A172 (cell line): ENCODE data around the gene ALPG. TPM values are rescaled to one million over a fixed set of nuclear protein-coding genes. Genes with fewer than 3 reads are reported as not detected.
"Not testable (repeated sequence)": the region's sequence is repeated elsewhere in the genome, so short reads cannot be mapped to it uniquely, and the experiment has no call there.

Experiments
- DNase-seq: peaks from one replicate; pipeline ENCODE4 v3.0.0-alpha.2; 2015; ENCODE audit warnings: low spot score
- total RNA-seq: library from RNA; depleted of rRNA; stranded (reverse); fragments of >200 nt; shearing (Covaris generic); gene quantifications from 2 replicates; pipeline ENCODE4 v1.2.3, GENCODE V29; 2014

Gene ALPG
- total RNA-seq, 1 experiment from 2014 or later, result not detected

DNA sequence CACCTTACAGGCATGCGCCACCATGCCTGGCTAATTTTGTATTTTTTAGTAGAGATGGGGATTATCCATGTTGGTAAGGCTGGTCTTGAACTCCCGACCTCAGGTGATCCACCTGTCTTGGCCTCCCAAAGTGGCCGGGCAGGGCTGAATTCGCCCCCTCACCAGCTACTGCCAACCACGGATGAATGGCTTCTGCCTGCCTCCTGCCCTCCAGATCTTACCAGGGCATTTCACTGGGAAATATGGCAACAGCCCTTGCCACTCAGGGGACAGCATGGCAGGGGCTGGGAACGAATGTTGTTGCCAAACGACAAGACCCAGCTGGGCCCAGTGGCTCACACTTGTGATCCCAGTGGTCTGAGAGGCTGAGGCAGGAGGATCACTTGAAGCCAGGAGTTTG is 29.9 kb upstream of the ALPG start:
- DNase-seq, result no peak

DNA sequence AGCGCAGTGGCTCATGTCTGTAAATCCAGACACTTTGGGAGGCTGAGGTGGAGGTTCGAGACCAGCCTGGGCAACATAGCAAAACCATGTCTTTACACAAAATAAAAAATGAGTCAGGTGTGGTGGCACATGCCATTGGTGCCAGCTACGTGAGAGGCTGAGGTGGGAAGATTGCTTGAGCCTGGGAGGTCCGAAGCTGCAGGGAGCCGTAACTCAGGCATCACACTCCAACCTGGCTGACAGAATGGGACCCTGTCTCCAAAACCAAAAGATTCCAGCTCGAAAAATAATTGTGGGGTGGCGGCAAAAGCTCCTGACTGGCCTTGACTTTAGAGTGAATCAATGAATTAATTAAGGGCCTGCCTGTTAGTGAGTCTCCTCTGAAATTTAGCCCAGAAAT is 29.3 kb upstream of the ALPG start:
- no peak for DNase-seq

DNA sequence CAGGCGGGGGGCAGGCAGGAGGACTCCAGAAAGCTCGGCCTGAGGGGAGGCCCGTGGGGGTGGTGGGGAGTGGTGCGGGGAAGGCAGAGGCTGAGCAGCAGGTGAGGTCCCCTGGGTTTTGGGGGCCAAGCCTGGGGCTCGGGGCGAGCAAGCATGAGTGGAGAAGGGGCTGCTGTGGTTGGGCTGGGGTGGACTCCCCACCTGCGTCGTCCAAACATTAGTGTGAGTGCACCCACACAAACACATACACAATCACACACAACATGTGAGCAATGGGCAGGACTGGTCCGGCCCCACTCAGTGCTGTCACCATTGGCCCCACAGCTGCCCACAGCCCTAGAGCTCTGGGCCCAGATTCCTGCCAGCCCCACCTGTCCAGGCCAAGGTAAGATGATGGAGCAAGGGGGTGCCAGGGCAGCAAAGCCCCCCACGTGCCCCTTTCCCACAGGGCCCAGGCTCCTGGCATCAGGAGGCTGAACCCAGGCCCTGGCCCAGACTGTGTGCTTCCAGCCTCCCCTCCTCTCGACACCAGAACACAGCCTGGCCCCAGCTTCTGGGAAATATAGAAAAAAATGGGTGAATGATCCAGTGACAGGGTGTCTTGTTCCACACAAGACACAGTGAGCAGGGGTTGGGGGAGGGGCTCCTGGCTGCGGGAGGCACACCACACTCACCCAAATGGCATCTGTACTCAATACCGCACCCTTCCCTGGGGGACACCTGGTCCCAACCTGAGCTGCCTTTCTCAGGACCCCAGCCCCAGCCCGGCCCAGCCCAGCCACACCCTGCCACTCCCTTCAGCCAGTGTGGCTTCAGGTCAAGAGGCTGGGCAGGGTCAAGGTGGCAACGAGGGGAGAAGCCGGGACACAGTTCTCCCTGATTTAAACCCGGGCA is 28.6 kb upstream of the ALPG start:
- DNase-seq, result peak; percentile 20

DNA sequence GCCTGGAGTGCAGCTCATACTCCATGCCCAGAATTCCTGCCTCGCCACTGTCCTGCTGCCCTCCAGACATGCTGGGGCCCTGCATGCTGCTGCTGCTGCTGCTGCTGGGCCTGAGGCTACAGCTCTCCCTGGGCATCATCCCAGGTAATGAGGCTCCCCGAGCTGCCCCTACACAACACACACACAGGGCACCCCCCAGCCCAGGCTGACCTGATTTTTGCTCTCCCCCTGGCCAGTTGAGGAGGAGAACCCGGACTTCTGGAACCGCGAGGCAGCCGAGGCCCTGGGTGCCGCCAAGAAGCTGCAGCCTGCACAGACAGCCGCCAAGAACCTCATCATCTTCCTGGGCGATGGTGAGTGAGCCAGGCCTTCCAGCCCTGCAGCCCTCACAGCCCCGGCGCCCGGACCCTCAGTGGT is 27.9 kb upstream of the ALPG start, which contains the start of gene ALPP:
ALPP (plus strand) TSS at position 17 of the 417 bp plus-strand sequence; CDS start at position 69, 52 bp downstream.
- not testable (repeated sequence) for DNase-seq

DNA sequence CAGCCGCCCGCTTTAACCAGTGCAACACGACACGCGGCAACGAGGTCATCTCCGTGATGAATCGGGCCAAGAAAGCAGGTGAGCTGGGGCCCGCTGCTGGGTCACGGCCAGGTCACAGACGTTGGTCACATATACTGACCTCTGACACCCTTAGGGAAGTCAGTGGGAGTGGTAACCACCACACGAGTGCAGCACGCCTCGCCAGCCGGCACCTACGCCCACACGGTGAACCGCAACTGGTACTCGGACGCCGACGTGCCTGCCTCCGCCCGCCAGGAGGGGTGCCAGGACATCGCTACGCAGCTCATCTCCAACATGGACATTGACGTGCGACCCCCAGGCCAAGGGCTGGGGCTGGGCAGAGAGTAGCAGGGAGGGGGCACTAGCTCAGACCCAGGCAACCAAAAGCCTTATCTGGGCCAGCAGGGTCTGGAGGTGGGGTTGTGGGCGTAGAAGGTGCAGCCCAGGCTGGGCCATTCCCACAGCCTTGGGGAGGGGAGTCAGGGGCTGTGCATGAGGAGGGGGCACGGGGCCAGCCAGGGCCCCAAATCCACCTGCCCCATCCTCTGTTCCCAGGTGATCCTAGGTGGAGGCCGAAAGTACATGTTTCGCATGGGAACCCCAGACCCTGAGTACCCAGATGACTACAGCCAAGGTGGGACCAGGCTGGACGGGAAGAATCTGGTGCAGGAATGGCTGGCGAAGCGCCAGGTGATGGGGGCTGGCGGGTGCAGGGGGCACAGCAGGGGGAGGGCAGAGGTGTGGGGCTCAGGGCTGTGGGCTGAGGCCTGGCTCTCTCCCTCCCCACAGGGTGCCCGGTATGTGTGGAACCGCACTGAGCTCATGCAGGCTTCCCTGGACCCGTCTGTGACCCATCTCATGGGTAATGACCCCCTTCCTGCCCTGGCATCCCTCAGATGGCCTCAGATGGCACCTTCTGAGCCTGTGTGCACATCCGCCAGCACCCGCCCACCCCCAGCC is 26.7 kb upstream of the ALPG start:
- DNase-seq, result not testable (repeated sequence)

DNA sequence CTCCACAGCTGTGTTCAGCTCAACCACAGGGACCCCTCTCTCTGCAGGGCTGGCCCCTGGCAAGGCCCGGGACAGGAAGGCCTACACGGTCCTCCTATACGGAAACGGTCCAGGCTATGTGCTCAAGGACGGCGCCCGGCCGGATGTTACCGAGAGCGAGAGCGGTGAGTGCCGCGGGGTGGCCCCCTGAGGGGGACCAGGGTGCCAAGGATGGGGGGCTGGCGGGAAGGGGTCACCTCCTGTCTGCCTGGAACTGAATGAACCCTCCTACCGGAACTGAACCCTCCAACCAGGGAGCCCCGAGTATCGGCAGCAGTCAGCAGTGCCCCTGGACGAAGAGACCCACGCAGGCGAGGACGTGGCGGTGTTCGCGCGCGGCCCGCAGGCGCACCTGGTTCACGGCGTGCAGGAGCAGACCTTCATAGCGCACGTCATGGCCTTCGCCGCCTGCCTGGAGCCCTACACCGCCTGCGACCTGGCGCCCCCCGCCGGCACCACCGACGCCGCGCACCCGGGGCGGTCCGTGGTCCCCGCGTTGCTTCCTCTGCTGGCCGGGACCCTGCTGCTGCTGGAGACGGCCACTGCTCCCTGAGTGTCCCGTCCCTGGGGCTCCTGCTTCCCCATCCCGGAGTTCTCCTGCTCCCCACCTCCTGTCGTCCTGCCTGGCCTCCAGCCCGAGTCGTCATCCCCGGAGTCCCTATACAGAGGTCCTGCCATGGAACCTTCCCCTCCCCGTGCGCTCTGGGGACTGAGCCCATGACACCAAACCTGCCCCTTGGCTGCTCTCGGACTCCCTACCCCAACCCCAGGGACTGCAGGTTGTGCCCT is 25.2 kb upstream of the ALPG start:
- DNase-seq, result not testable (repeated sequence)

DNA sequence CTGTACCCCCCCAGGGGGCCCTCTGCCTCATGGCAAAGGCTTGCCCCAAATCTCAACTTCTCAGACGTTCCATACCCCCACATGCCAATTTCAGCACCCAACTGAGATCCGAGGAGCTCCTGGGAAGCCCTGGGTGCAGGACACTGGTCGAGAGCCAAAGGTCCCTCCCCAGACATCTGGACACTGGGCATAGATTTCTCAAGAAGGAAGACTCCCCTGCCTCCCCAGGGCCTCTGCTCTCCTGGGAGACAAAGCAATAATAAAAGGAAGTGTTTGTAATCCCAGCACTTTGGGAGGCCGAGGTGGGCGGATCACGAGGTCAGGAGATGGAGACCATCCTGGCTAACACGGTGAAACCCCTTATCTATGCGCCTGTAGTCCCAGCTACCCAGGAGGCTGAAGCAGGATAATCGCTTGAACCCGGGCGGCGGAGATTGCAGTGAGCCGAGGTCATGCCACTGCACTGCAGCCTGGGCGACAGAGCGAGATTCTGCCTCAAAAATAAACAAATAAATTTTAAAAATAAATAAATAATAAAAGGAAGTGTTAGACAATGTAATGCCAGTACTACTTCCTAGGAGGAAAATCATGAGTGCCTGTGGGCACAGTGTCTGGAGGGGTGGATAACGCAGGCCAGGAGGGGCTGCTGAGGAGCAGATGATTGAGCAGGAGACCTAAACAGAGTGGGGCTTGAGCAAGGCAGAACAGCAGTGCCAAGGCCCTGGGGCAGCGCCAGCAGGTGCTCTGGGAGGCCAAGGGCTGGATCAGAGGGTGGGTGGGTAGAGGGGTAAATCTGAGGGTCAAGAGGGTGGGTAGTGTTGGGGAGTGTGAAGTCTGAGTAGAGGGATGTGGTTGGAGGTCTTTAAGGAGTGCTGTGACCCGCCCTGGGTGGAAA is 24.1 kb upstream of the ALPG start:
- DNase-seq, result no peak

DNA sequence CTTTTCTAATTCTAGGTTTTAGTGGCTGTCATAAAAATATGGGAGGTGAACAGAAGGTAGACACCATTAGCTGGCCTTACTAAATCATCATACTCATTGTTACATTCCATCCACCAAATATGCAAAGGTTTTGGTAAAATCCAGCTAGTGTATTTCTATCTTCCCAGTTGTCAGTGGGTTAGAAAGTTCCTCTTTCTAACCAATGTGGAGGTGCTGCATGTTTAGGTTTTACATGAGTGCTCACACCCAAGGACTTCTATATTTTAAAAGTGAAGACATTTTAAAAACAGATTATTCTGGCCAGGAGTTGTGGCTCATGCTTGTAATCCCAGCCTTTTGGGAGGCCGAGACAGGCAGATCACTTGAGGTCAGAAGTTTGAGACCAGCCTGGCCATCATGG is 22.2 kb upstream of the ALPG start:
- DNase-seq, result no peak

DNA sequence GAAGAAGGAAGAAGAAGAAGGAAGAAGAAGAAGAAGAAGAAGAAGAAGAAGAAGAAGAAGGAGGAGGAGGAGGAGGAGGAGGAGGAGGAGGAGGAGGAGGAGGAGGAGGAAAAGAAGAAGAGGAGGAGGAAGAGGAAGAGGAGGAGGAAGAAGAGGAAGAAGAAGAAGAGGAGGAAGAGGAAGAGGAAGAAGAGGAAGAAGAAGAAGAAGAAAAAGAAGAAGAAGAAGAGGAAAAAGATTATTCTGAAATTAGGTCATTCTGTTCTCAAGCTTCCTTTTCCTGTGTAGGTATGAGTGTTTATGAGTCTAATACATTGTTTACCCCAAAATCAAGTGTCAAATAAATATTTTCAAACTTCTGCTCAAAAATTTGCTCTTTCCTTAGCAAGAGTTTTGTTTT is 21.6 kb upstream of the ALPG start:
- DNase-seq, result not testable (repeated sequence)

DNA sequence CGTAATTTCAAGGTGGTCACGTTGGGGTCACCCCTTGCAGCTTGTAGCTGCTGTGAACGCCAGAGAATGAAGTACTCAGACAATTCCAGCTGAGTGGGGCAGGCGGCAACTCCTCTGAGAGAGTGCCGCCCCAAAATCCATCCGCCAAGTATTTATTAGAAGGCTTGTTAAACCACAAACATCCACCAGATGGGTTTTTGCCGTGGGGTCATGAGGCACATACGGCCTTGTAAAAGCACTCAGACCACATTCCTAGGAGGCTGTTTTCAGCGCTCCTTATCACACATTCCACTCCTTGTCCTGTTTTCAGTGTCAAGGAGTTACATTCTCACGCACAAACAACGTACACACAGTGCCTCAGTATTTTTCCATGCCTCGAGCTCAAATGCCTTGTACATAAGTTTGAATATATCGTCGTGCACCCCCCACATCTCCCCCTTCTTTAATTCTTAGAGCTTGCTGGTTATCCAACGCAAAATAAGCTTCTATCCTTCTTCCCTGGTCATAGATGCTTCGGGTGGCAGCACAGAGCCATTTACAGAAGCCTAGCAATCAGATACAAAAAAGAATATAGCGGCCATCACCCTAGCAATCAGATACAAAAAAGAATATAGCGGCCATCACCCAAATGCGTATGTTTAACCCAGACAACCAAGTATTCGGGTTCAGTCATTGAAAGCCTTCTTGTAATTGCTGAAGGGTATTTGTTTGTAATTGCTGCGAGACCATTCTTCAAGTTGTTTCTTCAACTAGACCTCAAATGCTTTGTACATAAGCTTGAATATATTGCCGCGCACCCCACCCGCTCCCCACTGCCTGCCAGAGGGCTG is 20.8 kb upstream of the ALPG start:
- peak; percentile 91 for DNase-seq

DNA sequence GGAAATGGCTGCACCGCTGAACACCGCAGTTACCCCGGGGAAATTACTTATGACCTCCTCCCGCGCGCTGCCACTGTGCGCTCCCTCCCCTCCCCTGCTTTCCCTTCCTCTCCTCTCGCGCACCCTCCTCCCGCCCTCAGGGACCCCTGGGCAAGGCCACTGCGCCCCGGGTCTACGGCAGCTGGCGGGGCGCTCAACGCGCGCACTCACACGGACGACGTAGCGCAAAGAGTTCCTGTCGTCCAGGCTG is 20.2 kb upstream of the ALPG start:
- no peak for DNase-seq

DNA sequence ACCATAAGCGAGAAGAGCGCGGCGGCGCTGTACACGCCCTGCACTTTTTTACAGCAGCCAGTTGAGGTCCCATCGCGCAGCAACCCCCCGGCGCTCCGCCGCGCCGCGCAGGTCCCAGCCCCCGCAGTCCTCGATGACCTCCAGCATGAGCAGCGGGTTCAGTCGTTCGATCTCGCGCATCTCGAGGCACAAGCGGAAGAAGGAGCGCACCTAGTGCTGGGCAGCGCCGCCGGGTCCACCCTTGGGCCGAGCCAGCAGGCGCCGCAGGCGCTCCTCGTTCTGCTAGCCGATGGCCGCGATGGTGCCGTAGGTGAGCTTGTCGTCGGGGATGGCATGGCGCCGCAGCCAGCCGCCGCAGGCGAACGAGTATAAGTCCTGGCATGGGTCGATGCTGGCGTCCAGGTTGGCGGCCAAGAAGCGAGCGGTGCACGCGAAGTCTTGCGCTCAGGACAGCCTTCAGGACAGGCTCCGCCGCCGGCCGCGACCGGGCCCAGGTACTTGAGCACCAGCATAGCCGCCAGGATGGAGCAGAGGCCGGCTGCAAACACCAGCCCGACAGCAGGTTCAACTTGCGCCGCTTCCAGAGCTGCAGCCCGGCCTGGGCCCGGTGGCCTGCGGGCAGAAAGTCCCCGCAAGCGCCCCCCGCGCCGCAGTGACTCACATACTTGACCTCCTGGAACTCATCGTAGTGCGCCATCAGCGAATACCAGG is 19.7 kb upstream of the ALPG start:
- DNase-seq, result no peak

DNA sequence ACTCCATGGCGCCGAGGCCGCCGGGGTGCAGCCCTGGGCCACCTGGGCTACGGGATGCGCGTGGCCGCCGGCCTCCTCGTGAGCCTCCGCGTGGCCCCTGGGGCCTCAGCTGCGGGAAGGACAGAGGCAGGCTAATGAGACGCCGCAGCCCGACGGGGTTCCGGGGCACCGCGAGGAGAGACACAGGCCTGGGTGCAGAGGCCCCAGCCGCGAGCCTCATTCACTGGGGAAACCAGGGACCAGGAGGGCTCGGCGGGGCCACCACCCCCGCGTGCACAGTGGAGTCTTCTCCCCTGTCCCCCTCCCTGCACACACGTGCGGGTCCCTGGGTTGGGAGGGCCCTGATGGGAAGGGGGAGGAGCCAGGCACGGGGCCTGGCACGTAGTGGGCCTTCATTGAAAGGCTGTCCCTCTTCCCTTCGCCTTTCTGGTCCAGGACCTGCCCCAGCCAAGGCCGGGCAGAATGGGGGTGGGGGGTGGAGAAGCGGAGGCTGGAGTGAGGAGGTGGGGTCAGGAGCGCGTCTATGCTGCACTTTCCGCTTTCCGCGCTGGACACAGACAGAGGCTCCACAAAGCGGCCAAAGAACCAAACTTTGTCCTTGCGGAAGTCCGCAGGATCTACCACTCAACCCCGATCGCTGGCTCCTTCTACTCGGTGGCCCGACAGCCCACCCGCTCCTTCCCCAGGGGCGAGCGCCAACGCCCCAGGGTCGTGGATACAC is 19.0 kb upstream of the ALPG start:
- no peak for DNase-seq

DNA sequence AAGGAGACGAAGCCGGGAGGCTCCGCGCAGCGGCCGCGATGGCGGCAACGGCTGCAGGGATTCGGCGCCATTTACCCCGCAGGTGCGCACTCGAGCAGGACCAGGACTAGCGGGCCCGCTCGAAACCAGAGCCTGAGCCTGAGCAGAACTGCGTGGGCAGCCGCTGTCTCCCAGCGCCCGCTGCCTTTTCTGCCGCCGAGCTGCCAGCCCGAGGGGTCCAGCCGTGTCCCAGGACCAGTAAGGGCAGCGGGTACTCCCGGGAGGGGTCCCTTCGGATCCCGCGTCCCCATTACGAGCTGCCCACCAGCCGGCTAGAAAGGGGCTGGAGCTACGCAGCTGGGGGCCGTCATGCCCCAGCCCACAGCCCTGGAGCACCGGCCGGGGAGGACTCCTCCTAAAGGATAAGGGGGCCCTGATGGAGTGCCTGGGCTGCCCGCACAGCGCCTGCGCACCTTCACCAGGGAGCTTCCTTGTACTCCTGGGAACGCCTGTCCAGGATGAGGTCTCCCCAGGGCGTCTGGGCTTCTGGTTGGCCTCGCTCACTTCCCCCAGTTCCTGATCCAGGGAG is 18.2 kb upstream of the ALPG start:
- no peak for DNase-seq

DNA sequence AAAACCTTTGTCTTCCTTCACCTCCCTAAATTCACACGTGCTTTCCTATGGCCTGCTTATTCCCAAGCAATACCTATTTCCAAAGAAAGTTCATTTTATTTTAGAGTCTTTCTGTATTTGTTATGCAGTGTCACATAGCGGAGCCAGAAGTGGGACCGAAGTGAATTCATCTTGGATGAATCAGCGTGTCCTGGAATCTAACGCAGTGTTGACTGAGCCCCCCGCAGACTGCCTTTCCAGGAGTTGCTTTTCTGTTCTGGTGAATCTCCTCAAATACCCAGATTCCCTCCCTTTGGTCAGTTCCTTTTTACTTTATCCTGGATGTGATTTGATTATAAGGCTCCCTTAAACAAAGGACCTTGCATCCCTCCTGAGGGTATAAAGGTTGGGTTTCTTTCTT is 17.3 kb upstream of the ALPG start:
- DNase-seq, result peak; percentile 73

DNA sequence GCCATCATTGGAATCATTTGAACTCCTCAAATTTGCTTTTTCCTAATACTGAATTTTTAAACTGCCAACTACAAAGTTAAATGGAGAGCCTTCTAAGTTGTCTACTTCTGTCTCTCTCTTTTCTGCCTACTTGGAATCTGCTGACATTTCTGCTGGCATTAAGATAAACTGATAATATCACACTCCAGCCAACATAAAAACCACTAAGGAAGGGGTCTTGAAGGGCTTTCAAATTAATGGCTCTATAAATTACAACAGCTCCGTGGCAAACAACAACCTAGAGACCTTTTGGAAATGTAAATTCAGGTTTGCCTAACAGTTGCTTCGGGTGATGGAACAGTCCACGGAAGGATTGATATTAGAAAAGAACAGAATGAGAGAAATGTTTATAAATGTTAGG is 16.0 kb upstream of the ALPG start:
- no peak for DNase-seq

DNA sequence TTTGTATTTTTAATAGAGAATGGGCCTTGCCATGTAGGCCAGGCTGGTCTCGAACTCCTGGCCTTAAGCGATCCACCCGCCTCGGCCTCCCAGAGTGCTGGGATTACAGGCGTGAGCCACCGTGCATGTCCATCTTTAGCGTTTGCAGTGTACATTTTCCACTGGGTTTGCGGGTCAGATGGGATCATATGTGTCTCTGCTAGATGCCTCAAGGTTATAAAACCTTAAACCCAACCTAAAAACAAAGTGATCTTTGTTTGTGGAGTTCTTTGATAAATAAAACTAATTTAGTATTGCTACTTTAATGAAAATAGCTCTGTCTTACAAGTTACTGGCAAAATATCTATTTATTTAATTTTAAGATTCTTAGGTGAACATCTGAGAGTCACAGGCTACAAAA is 13.1 kb upstream of the ALPG start:
- DNase-seq, result no peak

DNA sequence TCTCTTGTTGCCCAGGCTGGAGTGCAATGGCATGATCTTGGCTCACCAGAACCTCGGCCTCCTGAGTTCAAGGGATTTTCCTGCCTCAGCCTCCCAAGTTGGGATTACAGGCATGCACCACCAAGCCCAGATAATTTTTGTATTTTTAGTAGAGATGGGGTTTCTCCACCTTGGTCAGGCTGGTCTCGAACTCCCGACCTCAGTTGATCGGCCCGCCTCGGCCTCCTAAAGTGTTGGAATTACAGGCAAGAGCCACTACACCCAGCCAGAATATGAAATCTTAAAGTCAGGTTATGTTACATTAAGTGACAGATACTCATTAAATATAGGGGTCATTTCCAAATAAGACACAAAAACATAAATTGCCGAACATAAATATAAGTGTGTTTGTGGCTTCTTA is 12.2 kb upstream of the ALPG start:
- DNase-seq, result not testable (repeated sequence)
